HepG2 (cell line): ENCODE measurements around the gene A2ML1. TPM values are rescaled to one million over a fixed set of nuclear protein-coding genes. Genes with fewer than 3 reads are reported as not detected.

Experiments used
- ATAC-seq: fragments of 200-7000 bp; cut with Tn5 transposase; 3 replicates; pipeline ENCODE4 v1.9.1; 2020; ENCODE audit warnings: mild to moderate bottlenecking, moderate library complexity
- BruUV-seq: library from RNA; stranded (reverse); fragments of 400-500 nt; replicated peaks from 2 replicates; lab custom pipeline; 2021; lab: Mats Ljungman, UMichigan
- CTCF ChIA-PET: fragments of 300-600 bp; formaldehyde crosslinking; extraction: SDS; loops from one replicate; lab custom pipeline; 2021; ENCODE audit warnings: low total read pairs, inconsistent platforms, low intra/inter-chr PET ratio; lab: Yijun Ruan, JAX
- POLR2A ChIA-PET: fragments of 350-600 bp; sonication (Branson Sonifier 250); formaldehyde crosslinking; loops from one replicate; lab custom pipeline; 2020; ENCODE audit warnings: antibody characterized with exemption, inconsistent platforms; lab: Yijun Ruan, JAX
- DNase-seq: peaks from one replicate; pipeline ENCODE4 v3.0.0-alpha.2; 2015; ENCODE audit warnings: low spot score
- FAIRE-seq: peaks from 3 replicates; lab custom pipeline; 2011; peaks lifted over from hg19 to GRCh38; lab: Jason Lieb, UNC
- H2AFZ ChIP-seq: one replicate; pipeline ENCODE4 v1.6.1; 2011; ENCODE audit warnings: low read length, inconsistent platforms
- H3K27ac ChIP-seq: fragments of 300-600 bp; 3 replicates; pipeline ENCODE4 v1.8.0; 2011; ENCODE audit warnings: mixed run types, mild to moderate bottlenecking, mixed read lengths, low read length, inconsistent platforms; ENCODE audit not compliant: insufficient read depth; ENCODE audit errors: extremely low read length
- H3K27me3 ChIP-seq, 2 experiments: fragments of 200-600 bp in 1 of 2; 2 replicates in 1 of 2; 3 replicates in 1 of 2; pipeline versions ENCODE4 v1.6.0 to v1.8.0; 2011; ENCODE audit warnings: low read length in 2 of 2, mild to moderate bottlenecking in 2 of 2, moderate library complexity in 2 of 2, inconsistent platforms in 1 of 2; ENCODE audit not compliant: insufficient read depth in 2 of 2, control insufficient read depth in 1 of 2
- H3K36me3 ChIP-seq, 2 experiments: fragments of 200-600 bp in 1 of 2; replicated peaks in 1 of 2; 2 replicates in 1 of 2; 3 replicates in 1 of 2; pipeline versions ENCODE4 v1.5.1 to v1.8.0; 2011; ENCODE audit warnings: low read length in 2 of 2, inconsistent platforms in 1 of 2; ENCODE audit not compliant: insufficient read depth in 2 of 2, control insufficient read depth in 1 of 2
- H3K4me1 ChIP-seq: 2 replicates; pipeline ENCODE4 v1.5.1; 2012; ENCODE audit warnings: low read length, inconsistent platforms; ENCODE audit not compliant: insufficient read depth
- H3K4me2 ChIP-seq: 2 replicates; pipeline ENCODE4 v1.6.0; 2011; ENCODE audit warnings: low read depth, low read length, inconsistent platforms
- H3K4me3 ChIP-seq, 3 experiments: fragments of 200-600 bp in 1 of 3; sonication (generic), shearing (Covaris generic) in 1 of 3; replicated peaks in 1 of 3; 2 replicates each; pipeline ENCODE4 v1.5.1; 2011 to 2016; ENCODE audit warnings: low read length in 3 of 3, inconsistent platforms in 2 of 3, low read depth in 2 of 3, mild to moderate bottlenecking in 2 of 3, control low read depth in 1 of 3, mixed read lengths in 1 of 3; ENCODE audit not compliant: insufficient read depth in 1 of 3
- H3K79me2 ChIP-seq: one replicate; pipeline ENCODE4 v1.6.1; 2011; ENCODE audit warnings: low read length, inconsistent platforms; ENCODE audit not compliant: insufficient read depth
- H3K9ac ChIP-seq: 2 replicates; pipeline ENCODE4 v1.6.0; 2011; ENCODE audit warnings: mild to moderate bottlenecking, low read depth, low read length, inconsistent platforms; ENCODE audit not compliant: insufficient read depth
- H3K9me3 ChIP-seq: 2 replicates; pipeline ENCODE4 v1.5.1; 2012; ENCODE audit warnings: mild to moderate bottlenecking, low read length
- H4K20me1 ChIP-seq: 2 replicates; pipeline ENCODE4 v1.6.0; 2011; ENCODE audit warnings: inconsistent platforms, mild to moderate bottlenecking, low read length, moderate library complexity; ENCODE audit not compliant: insufficient read depth
- CENPT ChIP-seq: sonication (generic); formaldehyde crosslinking; IDR thresholded peaks from 2 replicates; pipeline ENCODE4 v1.8.0; 2022; ENCODE audit warnings: low read depth, mild to moderate bottlenecking, moderate library complexity, missing genetic modification reagents
- HDAC1 ChIP-seq: sonication (generic); formaldehyde crosslinking; IDR thresholded peaks from 2 replicates; pipeline ENCODE4 v1.5.1; 2020; ENCODE audit warnings: mild to moderate bottlenecking, missing genetic modification reagents
- MAF1 ChIP-seq: sonication (generic); formaldehyde crosslinking; IDR thresholded peaks from 2 replicates; pipeline ENCODE4 v1.5.0; 2020; ENCODE audit warnings: missing genetic modification reagents, borderline replicate concordance
- MED1 ChIP-seq: sonication (generic); formaldehyde crosslinking; IDR thresholded peaks from 2 replicates; pipeline ENCODE4 v1.4.0; 2020; ENCODE audit warnings: missing genetic modification reagents
- NR0B2 ChIP-seq: sonication (generic); formaldehyde crosslinking; IDR thresholded peaks from 2 replicates; pipeline ENCODE4 v1.4.0; 2020; ENCODE audit warnings: mild to moderate bottlenecking, missing genetic modification reagents
- NR1H2 ChIP-seq: sonication (generic); formaldehyde crosslinking; IDR thresholded peaks from 2 replicates; pipeline ENCODE4 v1.8.1; 2022; ENCODE audit warnings: low read depth, missing genetic modification reagents, borderline replicate concordance
- TP53 ChIP-seq: sonication (generic); formaldehyde crosslinking; conservative IDR thresholded peaks from 2 replicates; pipeline ENCODE4 v1.4.0; 2020; ENCODE audit warnings: missing genetic modification reagents
- ZNF530 ChIP-seq: sonication (generic); formaldehyde crosslinking; IDR thresholded peaks from 2 replicates; pipeline ENCODE4 v1.5.0; 2020; ENCODE audit warnings: low read depth, mild to moderate bottlenecking, missing genetic modification reagents
- WGBS: methylation state at CpG from one replicate; pipeline ENCODE4 v1.1.6; 2017; ENCODE audit warnings: low lambda C conversion rate; 5-methylcytosine and 5-hydroxymethylcytosine counted together
- in situ Hi-C: cut with HindIII; loops from 2 replicates; pipeline ENCODE4 v1.10.0; 2017; ENCODE audit warnings: low pct_unique_long_range_greater_than_20kb; ENCODE audit not compliant: extremely low pct_ligation_motif_present
- intact Hi-C: fragments of 100-400 bp; cut with micrococcal nuclease; formaldehyde crosslinking; loops from one replicate; pipeline ENCODE4 v1.10.0; 2022; ENCODE audit not compliant: unreplicated experiment
- polyA plus RNA-seq, 8 experiments: library from polyadenylated mRNA; depleted of rRNA in 3 of 8; stranded (reverse) in 7 of 8; unstranded in 1 of 8; fragments of >200 nt; fragmentation: Illumina TruSeq in 4 of 8; extraction: Trizol in 4 of 8; gene quantifications; 2 replicates each; pipeline versions ENCODE4 v1.2.1 to v1.2.3, GENCODE V29; 2011 to 2016; ENCODE audit warnings: low read depth in 4 of 8, missing spikeins in 1 of 8, mixed read lengths in 1 of 8; ENCODE audit not compliant: insufficient read depth in 1 of 8
- total RNA-seq, 5 experiments: library from RNA; depleted of rRNA; stranded (reverse); fragments of >200 nt; fragmentation: Illumina TruSeq; extraction: Trizol; gene quantifications; 2 replicates each; pipeline ENCODE4 v1.2.3, GENCODE V29; 2016; ENCODE audit warnings: low read depth in 1 of 5
- TF ChIP-seq, protein P1 (sequence below): sonication (generic); formaldehyde crosslinking; IDR thresholded peaks from 2 replicates; pipeline ENCODE4 v1.8.1; 2022; ENCODE audit warnings: low read depth, mild to moderate bottlenecking, missing genetic modification reagents
- TF ChIP-seq, protein P2 (sequence below): sonication (generic); formaldehyde crosslinking; IDR thresholded peaks from 2 replicates; pipeline ENCODE4 v1.8.1; 2023; ENCODE audit warnings: mild to moderate bottlenecking, missing genetic modification reagents
- TF ChIP-seq, protein P3 (sequence below): sonication (generic); formaldehyde crosslinking; IDR thresholded peaks from 2 replicates; pipeline ENCODE4 v1.8.0; 2022; ENCODE audit warnings: missing genetic modification reagents, mild to moderate bottlenecking, moderate library complexity, borderline replicate concordance
- TF ChIP-seq, protein P4 (sequence below): sonication (generic); formaldehyde crosslinking; IDR thresholded peaks from 2 replicates; pipeline ENCODE4 v1.9.0; 2021; ENCODE audit warnings: missing genetic modification reagents, borderline replicate concordance

Gene A2ML1
- total and polyA plus RNA-seq, 2 of the 13 experiments (the other 11 are each of a cell fraction or from before 2014, with no cell fraction given), result not detected

- Histone ChIP-seq H3K79me2 (no peaks in the 10 kb centered on the region), H3K36me3 (no peaks in the 10 kb centered on the region), H2AFZ (no peak overlapping the region), H3K4me1 (no peaks in the 10 kb centered on the region), H3K4me2 (no peak overlapping the region), H3K27me3 (peaks cover 0 to 1% of the 10 kb centered on the region in 2 experiments; a peak in 3 of 5 replicates), H3K9me3 (no peaks in the 10 kb centered on the region), H4K20me1 (no peaks in the 10 kb centered on the region), H3K4me3 (no peak overlapping the region), H3K27ac (no peak overlapping the region)
- ATAC-seq (no peak), FAIRE-seq (no peak), DNase-seq (no peak)
- 8% methylated on average over 3 of the region's 4 CpGs for WGBS
- in situ Hi-C loops, result no loop called here
- CTCF ChIA-PET, result no interaction called here
- no TSS peak for BruUV-seq
- POLR2A ChIA-PET, result no interaction called here
- TF ChIP-seq NR1H2 (CRISPR knock-in tag) (no peak), ZNF530 (no peak), HDAC1 (CRISPR knock-in tag) (no peak), MED1 (CRISPR knock-in tag) (no peak), MAF1 (CRISPR knock-in tag) (no peak), NR0B2 (no peak), CENPT (CRISPR knock-in tag) (no peak), TP53 (CRISPR knock-in tag) (no peak)
- TF ChIP-seq, protein P1, sequence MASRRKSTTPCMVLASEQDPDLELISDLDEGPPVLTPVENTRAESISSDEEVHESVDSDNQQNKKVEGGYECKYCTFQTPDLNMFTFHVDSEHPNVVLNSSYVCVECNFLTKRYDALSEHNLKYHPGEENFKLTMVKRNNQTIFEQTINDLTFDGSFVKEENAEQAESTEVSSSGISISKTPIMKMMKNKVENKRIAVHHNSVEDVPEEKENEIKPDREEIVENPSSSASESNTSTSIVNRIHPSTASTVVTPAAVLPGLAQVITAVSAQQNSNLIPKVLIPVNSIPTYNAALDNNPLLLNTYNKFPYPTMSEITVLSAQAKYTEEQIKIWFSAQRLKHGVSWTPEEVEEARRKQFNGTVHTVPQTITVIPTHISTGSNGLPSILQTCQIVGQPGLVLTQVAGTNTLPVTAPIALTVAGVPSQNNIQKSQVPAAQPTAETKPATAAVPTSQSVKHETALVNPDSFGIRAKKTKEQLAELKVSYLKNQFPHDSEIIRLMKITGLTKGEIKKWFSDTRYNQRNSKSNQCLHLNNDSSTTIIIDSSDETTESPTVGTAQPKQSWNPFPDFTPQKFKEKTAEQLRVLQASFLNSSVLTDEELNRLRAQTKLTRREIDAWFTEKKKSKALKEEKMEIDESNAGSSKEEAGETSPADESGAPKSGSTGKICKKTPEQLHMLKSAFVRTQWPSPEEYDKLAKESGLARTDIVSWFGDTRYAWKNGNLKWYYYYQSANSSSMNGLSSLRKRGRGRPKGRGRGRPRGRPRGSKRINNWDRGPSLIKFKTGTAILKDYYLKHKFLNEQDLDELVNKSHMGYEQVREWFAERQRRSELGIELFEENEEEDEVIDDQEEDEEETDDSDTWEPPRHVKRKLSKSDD, result no peak
- TF ChIP-seq, protein P2, sequence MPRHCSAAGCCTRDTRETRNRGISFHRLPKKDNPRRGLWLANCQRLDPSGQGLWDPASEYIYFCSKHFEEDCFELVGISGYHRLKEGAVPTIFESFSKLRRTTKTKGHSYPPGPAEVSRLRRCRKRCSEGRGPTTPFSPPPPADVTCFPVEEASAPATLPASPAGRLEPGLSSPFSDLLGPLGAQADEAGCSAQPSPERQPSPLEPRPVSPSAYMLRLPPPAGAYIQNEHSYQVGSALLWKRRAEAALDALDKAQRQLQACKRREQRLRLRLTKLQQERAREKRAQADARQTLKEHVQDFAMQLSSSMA (CRISPR knock-in tag), result no peak
- TF ChIP-seq, protein P3, sequence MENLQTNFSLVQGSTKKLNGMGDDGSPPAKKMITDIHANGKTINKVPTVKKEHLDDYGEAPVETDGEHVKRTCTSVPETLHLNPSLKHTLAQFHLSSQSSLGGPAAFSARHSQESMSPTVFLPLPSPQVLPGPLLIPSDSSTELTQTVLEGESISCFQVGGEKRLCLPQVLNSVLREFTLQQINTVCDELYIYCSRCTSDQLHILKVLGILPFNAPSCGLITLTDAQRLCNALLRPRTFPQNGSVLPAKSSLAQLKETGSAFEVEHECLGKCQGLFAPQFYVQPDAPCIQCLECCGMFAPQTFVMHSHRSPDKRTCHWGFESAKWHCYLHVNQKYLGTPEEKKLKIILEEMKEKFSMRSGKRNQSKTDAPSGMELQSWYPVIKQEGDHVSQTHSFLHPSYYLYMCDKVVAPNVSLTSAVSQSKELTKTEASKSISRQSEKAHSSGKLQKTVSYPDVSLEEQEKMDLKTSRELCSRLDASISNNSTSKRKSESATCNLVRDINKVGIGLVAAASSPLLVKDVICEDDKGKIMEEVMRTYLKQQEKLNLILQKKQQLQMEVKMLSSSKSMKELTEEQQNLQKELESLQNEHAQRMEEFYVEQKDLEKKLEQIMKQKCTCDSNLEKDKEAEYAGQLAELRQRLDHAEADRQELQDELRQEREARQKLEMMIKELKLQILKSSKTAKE (CRISPR knock-in tag), result no peak
- TF ChIP-seq, protein P4, sequence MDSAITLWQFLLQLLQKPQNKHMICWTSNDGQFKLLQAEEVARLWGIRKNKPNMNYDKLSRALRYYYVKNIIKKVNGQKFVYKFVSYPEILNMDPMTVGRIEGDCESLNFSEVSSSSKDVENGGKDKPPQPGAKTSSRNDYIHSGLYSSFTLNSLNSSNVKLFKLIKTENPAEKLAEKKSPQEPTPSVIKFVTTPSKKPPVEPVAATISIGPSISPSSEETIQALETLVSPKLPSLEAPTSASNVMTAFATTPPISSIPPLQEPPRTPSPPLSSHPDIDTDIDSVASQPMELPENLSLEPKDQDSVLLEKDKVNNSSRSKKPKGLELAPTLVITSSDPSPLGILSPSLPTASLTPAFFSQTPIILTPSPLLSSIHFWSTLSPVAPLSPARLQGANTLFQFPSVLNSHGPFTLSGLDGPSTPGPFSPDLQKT (CRISPR knock-in tag), result no peak
- TF ChIP-seq, all 625 proteins: peak for 0
- intact Hi-C loops, result no loop called here
- no peak overlapping the region for H3K9ac ChIP-seq
Measured at GRCh38 chr12:8827551-8828256, 5.3 kb downstream of the A2ML1 start.
